ENCODE measurements around the gene PROKR1.
A peak's percentile ranks its signal among the peaks of the same experiment; 100 is the strongest.
"Not testable (repeated sequence)": the region's sequence is repeated elsewhere in the genome, so short reads cannot be mapped to it uniquely, and the experiment has no call there.

Gene PROKR1

GRCh38 chr2:68643011-68643873 is at the start of gene PROKR1:
PROKR1 (plus strand) TSS chr2:68643579; CDS start chr2:68645822, 2,243 bp downstream.
- peak; percentile 7 for DNase-seq

DNA sequence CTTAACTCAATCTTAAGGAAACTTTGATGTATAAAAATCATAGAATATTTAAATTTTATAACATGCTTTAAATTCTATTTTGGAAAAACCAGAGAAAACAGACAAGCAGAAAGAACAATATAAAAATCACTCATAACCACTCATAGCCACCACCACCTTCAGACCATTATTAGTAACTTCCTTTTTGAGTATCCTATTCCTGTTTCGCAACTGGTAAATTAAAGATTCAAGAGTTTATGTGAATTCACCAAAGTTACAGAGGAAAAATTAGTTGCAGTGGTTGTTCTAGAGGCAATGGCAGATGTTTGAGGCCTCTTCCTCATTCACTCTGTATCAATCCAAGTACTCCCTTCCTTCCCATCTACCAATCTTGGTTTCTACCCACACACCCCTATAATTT is 49.3 kb upstream of the PROKR1 start:
- no peak for DNase-seq

GRCh38 chr2:68594674-68595492 is 48.5 kb upstream of the PROKR1 start:
- peak; percentile 50 for DNase-seq

- DNase-seq = not testable (repeated sequence)
Measured at GRCh38 chr2:68595493-68595785, 47.9 kb upstream of the PROKR1 start.

GRCh38 chr2:68600495-68600894 is 42.9 kb upstream of the PROKR1 start:
- not testable (repeated sequence) for DNase-seq

DNA sequence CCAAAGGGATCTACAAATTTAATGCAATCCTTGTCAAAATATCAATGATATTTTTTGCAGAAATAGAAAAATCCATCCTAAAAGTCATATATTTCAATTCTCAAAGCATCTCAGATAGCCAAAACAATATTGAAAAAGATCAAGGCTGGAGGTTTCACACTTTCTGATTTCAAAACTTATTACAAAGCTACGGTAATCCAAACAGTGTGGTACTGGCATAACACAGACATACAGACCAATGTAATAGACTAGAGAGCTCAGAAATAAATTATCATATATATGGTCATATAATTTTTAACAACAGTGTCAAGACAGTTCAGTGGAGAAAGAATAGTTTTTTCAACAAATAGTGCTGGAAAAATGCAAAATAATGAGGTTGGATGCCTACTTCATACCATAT is 40.3 kb upstream of the PROKR1 start:
- DNase-seq = no peak

GRCh38 chr2:68604077-68604476 is 39.3 kb upstream of the PROKR1 start:
- no peak for DNase-seq

GRCh38 chr2:68605939-68606338 is 37.4 kb upstream of the PROKR1 start:
- no peak for DNase-seq

- DNase-seq = no peak
Measured at GRCh38 chr2:68606759-68607158, 36.6 kb upstream of the PROKR1 start.

DNA sequence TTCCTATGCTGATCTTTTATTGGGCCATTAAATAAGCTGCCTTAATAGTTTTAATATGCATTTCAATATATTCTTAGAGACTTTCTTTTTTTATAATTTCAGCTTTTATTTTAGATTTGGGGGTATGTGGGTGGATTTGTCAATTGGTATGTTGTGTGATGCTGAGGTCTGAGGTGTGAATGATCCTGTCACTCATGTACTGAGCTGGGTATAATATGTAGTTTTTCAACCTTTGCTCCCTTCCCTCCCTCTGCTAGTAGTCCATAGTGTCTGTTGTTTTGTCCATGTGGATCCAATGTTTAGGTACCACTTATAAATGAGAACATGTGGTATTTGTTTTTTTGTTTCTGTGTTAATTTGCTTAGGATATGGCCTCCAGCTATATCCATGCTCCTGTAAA is 35.5 kb upstream of the PROKR1 start:
- DNase-seq = no peak

GRCh38 chr2:68612765-68613519 is 30.4 kb upstream of the PROKR1 start:
- no peak for DNase-seq

- no peak for DNase-seq
Measured at GRCh38 chr2:68620772-68621171, 22.6 kb upstream of the PROKR1 start.

DNA sequence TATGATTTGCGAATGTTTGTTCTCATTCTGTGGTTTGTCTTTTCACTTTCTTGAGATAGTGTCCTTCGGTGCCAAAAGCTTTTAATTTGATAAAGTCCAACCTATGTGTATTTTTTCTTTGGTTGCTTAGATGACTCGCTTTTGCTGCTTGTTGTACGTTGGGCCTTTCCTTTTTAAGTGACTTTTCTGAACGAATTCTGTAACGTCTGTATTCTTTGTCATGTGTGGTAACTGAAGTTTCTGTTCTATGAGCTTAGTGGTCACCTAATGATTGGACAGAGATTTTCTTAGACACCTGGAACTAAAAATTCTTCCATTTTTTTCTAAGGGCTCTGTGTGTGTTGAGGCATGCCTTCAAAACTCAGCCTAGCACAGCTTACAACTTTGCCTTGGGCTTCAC is 19.6 kb upstream of the PROKR1 start:
- DNase-seq = no peak

DNA sequence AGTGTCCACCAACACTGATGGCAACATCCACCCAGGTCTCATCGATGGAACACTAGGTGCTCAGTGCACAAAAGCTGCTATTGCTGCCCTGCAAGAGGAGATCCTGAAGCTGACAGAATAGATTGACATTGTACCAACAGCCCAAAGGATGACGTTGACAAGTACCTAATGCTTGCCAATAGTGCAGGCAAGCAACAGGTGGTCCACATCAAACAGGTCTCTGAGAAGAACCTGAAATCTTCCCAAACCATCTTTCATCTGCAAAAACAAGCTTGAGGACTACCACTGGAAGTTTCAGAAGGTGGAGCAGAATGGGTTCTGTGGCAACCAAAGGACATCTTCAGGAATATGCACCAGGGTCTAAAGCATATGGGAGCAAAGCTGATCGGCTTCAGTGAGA is 15.8 kb upstream of the PROKR1 start:
- no peak for DNase-seq

GRCh38 chr2:68632021-68632420 is 11.4 kb upstream of the PROKR1 start:
- DNase-seq = no peak

GRCh38 chr2:68637047-68637446 is 6.3 kb upstream of the PROKR1 start:
- DNase-seq = no peak

DNA sequence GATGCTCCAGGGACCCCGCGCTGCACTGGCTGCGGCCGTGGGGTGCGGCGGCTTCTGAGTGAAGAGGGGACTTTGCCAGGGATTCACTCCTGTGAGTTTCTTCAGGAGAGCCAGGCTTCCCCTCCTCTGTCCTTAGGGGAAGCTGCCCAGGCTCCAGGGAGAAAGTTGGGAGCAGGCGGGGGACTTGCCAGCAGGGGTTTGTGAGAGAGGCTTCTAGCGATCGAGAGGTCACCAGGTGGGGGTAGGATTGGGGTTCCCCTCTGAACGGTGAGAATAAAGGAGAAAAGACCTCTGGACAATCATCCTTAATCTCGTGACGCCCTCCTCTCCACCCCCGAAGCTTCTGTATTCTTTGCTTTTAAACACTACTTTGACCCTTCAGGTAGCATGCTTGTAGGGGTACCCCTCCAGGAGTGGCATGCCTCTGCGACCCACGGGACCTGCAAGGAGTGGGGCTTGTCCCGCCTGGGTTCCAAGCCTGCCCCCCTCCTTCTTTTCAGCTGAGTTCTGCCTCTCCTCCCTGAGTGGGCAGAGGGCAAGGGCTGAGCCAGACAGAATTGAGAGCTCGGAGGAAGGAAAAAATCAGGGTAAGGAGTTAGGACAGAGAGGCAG is 601 bp downstream of the PROKR1 start:
- DNase-seq = no peak

DNA sequence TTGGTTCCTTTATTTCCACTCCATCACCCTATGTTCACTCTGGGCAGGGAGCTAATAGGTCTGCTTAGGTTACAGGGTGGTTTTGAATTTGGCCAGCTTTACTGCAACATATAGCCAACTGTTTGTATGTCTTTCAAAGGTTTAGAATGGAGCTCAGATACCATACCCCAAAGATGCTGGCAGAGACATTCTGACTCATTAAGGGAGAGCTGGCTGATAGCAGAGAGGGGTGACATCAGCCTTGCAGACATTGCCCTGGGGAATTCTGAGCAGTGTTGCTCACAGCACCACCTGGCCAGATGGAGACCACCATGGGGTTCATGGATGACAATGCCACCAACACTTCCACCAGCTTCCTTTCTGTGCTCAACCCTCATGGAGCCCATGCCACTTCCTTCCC is 2.1 kb downstream of the PROKR1 start:
- no peak for DNase-seq

DNA sequence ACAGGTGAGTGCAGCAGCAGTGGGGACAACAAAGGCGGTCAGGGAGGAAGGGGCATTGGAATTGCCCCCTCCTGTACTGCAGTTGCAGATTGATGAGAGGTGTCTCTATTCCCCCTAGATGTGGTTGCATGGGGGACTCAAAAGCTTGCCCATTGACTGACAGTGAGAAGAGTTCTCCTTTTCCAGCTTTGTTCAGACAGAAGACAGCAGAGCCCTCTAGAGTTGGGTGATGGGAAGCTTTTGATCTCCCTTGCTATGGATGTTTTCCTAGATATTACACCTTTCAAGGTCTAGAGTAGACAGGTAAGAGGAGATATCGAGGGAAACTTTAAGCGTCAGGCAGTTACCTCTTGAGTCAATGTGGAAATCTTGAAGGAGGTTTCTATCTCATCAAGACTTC is 2.9 kb downstream of the PROKR1 start:
- no peak for DNase-seq

GRCh38 chr2:68650645-68651044 is 7.3 kb downstream of the PROKR1 start:
- no peak for DNase-seq

DNA sequence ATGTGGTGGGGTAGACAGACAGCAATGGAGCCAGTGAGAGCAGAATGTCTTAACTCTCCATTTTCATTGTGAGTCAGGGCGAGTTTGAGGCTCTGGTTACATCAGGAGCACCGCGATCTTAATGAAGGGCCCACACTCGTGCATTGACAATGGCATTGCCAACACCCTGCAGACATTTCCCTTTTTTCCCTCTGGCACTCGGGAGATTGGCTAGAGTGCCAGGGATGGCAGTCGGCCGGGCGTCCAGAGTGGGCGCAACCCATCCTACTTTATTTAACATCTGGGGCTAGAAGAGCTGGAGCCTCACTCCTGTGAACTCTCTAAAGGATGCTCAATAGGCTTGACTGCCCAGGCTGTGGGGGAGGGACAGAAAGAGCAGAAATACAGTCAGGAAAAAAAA is 9.7 kb downstream of the PROKR1 start:
- no peak for DNase-seq

DNA sequence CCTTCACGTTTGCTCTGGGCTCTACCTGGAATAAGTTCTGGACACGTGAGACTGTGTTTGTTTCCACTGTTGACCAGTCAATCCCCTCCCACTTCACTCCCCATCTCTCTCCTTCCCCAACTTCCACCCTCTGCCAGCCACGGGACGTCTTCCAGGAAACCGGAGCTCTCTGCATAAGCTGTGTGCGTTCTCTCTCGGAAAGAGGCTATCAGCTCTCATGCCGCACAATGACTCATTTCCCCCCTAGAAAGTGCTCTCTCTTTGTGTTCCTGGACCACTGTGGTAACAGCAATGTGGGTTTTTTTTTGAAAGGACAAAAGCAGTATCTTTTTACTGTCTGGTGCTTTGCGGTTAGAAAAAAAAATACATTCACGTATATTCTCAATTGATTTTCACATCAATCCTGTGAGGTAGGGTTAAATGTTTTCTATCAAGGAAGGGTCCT is 10.2 kb downstream of the PROKR1 start:
- DNase-seq = no peak

DNA sequence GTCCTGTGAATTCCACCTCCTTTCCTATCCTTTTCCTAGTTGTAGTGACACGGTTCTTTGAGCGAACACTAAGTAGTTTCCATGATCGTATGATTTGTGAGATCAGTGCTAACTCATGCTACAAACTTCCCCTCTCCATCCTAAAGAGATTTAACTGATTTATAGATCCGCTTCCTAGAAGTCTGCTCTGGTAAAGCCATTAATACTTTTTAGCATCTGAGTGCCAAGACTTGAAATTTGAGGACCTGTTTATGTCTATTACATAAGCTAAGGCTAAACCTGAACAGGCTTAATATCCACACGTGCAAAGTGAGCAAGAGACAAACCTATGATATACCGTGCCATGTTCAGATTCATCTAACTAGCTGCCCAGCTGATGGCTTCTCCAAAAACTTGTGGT is 14.9 kb downstream of the PROKR1 start:
- DNase-seq = no peak
